NCI-H1930 (cell line): ENCODE measurements around the gene GALNT17.

Experiments used
- DNase-seq, 2 experiments: peaks; one replicate each; lab custom pipeline; 2025; lab: John Stamatoyannopoulos, UW

Gene GALNT17

DNA sequence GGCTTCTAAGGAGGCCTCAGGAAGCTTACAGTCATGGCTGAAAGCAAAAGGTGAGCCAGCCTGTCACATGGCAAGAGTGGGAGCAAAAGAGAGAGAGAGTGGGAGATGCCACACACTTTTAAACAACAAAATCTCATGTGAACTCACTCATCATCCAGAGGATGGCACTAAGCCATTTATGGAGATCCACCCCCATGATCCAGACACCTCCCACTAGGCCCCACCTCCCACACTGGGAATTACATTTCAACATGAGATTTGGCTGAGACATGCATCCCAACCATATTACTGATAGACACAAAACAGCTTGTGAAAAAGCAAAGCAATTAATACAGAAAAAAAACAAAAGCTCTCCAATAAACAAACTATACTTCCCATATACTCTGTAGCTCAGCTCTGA is 210.3 kb downstream of the GALNT17 start:
- no peak for DNase-seq

- DNase-seq = no peak
Observed at GRCh38 chr7:71343039-71343438, 211.1 kb downstream of the GALNT17 start.

- no peak for DNase-seq
Observed at GRCh38 chr7:71343892-71344291, 211.9 kb downstream of the GALNT17 start.

DNA sequence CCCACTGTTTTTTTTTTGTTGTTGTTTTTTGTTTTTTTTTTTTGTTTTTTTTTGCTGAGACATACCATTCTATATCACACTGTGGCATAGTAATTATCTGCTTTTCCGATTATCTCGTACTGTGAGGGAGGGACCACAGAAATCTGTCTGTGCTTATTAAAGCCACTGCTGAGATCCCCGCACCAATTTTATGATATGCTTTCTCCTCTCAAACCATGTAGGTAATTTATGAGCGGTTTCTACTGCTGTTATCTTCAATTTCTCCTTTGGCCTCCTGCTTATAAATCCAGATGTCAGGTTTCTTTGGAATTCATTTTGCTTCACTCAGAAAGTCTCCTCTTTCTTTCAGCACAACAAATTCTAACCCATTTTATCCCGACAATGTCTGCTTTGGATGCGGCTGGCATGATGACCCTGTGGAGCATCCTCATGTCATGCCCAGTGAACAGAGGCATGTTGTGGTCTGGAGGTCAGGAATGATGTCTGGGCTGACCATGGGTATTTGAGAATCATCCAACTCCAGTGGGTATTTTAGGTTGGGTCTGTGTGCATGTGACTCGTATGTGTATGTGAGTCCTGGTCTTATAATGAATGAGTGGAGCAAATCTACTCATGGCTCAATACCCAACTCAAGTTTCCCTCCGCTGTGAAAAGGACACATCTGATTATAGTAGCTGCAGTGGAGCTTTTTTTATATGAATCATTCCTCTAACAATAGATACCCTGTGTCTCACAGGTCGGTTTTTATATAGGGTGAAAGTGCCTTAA is 213.4 kb downstream of the GALNT17 start:
- DNase-seq = no peak

- DNase-seq = no peak
Observed at GRCh38 chr7:71348821-71349681, 217.1 kb downstream of the GALNT17 start.

- DNase-seq = no peak
Observed at GRCh38 chr7:71349682-71350481, 217.9 kb downstream of the GALNT17 start.

DNA sequence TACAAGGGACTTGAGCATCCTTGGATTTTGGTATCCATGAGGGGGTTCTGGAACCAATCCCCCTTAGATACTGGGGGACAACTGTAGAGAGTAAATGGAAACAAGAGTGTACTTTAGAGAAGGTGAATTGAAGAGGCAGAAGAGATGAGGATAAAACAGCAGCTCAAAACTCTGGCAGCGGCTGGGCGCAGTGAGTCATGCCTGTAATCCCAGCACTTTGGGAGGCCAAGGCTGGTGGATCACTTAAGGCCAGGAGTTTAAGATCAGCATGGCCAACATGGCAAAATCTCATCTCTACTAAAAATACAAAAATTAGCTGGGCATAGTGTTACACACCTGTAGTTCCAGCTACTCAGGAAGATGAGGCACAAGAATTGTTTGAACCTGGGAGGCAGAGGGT is 218.7 kb downstream of the GALNT17 start:
- DNase-seq = no peak

DNA sequence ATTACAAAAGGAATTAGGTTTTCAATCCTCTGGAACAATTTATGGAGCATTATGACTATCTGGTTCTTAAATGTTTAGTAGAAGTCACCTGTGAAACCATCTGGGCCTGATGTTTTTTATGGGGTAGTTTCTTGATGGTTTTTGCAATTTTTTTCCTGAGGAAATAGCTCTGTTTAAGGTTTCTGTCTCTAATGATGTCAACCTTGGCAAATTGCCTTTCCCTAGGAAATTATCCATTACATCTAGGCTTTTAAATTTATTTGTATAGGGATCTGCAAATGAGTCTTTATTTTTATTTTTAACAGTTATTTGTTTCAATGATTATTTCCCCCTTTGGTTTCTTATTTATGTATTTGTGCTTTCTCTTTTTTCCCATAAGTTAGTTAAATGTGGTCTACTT is 222.8 kb downstream of the GALNT17 start:
- no peak for DNase-seq

DNA sequence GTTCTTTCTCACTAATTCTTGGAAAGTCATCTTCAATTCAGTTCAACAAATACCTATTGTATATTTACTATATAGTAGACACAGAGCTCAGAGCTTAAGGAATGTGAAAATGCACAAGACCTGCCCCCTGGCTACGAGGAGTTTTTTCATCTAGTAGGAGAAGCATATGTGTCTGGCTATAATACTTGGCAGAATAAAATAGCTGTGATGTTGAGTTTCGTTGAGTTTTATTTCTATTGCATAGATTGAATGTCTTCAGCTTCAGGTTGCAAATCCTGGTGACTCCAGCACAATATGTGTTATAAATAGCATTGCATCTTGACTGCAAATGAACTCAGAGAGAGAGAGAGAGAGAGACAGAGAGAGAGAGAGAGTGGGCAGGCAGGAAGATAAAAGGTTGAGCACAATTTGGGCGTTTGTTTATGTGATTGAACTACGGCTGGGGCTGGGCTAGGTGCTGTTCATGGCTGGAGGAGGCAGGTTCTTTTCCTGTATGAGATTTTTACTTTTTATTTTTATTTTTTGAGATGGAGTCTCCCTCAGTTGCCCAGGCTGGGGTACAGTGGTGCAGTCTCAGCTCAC is 229.6 kb downstream of the GALNT17 start:
- DNase-seq = no peak

DNA sequence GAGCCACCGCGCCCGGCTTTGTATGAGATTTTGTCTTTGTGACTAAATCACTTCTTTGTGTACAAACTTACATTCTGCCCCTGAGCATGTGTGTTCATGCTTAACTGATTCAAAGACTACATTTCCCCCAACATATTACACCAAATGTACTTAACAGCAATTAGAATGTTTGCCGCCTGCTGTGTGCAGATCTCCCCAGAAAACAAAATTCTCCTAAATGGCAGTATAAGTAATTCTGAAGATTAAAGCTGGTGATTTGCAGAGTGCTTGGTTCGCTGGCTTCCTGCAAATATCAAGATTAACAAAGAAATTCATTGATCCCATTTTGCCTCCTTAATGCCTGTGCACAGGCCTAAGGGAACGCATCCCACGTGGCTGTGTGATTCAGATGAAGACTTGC is 230.3 kb downstream of the GALNT17 start:
- no peak for DNase-seq

DNA sequence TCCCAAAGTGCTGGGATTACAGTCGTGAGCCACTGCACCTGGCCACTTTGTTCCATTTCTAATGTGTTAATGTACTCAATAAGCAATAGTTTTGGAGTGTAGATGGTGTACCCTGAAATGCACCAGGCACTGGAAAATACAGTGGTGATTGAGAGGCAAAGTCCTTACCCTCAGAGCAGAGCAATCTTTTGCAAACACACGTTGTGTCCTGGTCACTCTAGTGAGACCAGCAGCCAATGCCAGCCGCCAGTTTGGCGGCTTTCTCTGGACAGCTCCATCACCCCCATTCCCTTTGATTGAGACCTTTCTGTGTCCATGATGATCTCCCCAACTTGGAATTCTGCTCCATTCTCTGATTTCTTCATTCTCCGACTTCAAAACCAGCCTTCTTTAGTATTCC is 231.3 kb downstream of the GALNT17 start:
- DNase-seq = no peak

DNA sequence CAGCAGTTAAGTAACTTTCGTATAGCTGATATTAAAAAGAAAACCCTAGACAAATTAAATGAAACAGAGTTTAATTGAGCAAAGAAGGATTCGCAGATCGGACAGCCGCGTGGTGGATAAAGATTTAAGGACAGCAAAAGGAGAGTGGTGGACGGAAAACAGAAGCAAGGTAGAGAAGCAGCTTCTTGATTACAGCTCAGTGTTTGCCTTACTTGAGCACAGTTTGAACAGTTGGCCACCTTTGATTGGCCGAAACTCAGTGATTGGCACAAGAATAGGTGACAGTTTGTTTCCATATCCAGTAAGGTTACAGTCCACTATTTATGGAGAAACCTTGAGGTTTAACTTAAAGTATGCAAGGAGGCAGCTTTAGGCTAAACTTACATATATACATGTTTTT is 231.7 kb downstream of the GALNT17 start:
- no peak for DNase-seq

DNA sequence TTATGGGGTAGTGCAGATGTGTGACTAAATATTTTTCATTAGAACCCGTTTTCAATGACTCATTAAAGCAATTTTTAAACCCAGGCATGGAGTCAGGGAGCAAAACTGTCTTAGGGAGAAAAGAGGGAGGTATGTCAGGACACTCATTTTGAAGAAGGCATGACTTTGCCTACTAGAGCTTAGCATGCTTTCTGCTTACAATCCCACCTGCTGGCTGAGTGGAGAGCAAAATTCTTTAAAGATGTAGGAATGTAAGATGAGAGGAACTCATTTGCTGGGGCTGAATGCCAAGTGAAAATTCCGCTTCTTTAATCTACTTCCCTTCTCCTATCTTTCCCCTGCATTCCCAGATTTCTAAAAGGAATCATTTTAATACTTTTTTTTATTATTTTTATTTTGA is 232.6 kb downstream of the GALNT17 start:
- DNase-seq = no peak

DNA sequence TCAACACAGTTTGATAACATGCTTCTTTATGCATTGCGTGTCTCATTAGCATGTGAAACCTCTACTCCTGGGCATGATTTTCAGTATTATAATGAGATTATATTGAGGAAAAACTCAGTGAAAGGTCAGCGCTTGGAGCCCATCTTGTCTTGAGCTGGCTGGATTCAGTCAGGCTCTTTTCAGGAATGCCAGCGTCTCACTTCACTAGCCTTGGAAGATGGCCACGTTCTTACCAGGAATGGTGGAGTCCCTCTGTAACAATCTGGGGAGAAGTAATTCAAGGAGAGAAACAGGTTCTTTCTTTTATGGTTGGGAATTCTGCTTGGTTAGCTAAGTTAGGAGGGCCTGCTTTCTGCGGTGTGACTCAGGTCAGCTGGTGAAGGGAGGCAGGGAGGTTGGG is 241.0 kb downstream of the GALNT17 start:
- DNase-seq = no peak

DNA sequence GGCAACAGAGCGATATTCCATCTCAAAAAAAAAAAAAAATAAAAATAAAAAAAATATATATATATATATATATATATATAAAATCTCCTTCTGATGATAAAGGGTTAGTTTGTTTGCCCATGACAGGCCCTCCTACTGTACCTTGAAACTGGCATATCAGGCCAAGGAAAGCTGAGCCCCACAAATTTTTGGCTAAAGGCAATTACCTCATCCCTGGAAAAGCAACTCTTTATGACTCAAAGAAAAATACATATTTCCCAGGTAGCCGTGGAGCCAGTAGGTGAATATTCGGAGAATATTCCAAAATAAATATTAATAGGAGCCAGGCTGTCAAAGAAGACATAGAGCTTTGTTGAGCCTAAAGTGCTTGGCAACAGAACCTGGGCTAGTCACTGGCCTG is 245.1 kb downstream of the GALNT17 start:
- no peak for DNase-seq

DNA sequence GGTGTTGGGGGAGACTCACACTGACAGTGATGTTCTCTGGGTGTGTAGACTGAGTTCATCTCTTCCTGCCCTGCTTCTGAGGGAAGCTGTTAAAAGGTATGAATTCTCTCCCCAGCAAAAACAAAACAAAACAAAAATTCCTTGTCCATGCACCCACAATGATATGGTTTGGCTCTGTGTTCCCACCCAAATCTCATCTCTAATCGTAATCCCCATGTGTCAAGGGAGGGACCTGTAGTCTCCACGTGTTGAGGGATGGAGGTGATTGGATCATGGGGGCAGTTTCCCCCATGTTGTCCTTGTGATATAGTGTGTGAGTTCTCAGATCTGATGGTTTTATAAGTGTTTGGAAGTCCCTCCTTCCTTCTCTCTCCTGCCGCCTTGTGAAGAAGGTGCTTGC is 245.5 kb downstream of the GALNT17 start:
- DNase-seq = no peak

DNA sequence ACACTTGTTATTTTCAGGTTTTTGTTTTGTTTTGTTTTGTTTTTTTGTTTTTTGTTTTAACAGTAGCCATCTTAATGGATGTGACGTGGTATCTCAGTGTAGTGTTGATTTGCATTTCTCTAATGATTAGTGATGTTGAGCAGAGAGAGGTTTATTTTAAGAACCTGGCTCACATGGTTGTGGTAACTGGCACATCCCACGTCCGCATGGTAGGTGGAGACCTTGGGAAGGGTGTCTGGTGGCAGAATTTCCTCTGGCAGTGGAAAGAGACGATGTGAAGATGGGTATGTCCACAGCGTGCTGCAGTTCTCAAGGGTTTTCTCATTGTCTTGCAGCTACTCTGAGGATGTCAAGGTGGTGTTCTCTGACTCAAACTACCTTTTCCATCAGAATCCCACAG is 252.2 kb downstream of the GALNT17 start:
- no peak for DNase-seq

GRCh38 chr7:71385330-71385729 is 253.4 kb downstream of the GALNT17 start:
- no peak for DNase-seq

GRCh38 chr7:71386152-71386785 is 254.3 kb downstream of the GALNT17 start:
- DNase-seq = no peak

DNA sequence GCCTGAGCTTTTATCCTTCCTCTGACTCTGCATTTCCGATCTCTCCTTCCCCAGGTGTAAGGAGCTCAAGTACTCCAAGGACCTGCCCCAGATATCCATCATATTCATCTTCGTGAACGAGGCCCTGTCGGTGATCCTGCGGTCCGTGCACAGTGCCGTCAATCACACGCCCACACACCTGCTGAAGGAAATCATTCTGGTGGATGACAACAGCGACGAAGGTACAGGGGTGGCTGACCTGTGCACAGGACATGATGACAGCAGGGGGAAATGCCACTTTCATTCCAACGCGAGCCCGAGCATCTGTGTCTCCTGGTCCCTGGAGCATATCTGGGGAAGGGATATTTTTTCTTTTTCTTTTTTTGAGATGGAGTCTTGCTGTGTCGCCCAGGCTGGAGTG is 256.2 kb downstream of the GALNT17 start:
- DNase-seq = no peak

GRCh38 chr7:71389976-71390375 is 258.0 kb downstream of the GALNT17 start:
- no peak for DNase-seq

DNA sequence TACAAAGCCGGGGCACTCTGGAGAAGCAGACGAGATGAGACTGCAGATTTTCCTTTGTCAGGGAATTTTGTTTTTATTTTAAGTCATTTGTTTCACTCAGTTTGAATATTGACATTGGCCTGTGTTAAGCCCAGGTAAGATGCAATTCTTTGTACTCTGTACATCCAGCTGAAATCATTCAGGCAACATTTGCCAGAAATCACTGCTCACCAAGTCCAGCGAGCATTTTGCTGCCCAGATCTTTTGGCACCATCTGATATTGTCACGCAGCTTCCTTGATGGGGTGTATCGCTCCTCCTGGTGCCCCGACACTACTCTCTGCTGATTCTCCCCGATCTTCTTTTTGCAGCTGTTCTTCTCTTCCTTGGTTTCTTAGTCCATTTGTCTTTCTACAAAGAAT is 261.7 kb downstream of the GALNT17 start:
- DNase-seq = no peak
